GM21786 (cell line): Measurements from ENCODE around the gene ZNF638.

Source experiments
- ATAC-seq: cut with Tn5 transposase; IDR thresholded peaks from one replicate; pipeline ENCODE4 v1.9.1; 2021; ENCODE audit not compliant: unreplicated experiment

ZNF638 gene

DNA sequence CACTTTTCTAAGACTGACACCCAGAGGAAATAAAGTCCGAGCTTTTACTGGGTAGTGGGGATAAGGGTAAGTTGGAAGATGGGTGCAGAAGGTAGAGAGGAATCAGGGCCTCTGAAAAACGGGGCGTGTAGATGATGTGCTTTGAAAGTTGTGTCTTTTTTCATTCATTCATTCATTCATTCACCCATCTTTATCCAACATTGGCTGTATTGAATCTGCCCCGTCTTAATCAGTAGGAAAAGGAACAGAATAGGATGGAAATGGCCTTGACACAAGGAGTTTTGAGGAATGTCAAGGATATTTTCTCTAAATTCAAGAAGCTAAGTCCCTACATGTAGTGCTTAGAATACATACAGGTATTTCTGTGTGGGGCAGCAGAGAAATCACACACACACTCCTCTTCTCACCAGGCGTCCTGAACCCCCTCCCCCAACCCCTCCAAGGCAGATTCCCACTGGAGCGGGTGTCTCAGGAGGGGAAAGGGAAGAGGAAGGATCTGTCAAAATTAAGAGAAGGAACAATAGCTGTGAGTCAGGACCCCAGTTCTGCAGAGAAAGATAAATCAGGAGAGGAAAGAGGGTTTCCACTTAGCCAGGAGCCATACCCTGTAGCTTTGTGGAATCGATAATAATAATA, 135.7 kb downstream of the ZNF638 start:
- ATAC-seq, result no peak

DNA sequence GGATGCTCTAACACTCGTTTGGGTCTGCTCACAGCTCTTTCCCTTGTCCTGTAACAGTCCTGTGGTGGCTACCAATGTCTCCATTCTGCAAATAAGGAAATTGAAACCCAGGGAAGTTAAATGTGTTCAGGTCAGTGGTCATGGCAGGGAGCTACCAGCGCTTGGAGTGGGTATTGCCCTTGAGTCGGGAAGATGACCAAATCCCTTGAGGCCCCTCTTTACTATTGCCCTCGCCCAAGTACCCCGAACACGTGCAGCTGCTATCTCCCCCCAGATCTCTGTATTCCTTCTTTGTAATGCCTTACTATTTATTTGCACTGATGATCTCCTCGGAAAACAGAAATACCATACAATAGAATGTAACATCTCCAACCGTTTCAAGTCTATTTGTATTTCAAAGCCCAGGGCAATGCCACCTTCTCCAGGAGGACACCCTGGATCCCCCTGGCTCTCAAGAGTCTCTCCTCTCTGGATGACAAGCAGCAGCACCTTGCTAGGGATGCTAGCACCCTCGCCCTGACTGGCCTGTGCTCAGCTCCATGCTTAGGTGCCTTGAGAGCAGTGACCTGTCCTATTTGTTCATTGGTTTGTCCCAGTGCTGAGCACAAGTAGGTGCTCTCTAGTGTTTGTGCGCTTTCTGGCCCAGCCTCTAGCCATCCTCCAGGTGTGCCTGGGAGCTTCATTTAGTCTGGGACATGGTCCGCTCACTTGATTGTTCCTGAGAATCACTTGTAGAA, 136.9 kb downstream of the ZNF638 start:
- ATAC-seq, result no peak

DNA sequence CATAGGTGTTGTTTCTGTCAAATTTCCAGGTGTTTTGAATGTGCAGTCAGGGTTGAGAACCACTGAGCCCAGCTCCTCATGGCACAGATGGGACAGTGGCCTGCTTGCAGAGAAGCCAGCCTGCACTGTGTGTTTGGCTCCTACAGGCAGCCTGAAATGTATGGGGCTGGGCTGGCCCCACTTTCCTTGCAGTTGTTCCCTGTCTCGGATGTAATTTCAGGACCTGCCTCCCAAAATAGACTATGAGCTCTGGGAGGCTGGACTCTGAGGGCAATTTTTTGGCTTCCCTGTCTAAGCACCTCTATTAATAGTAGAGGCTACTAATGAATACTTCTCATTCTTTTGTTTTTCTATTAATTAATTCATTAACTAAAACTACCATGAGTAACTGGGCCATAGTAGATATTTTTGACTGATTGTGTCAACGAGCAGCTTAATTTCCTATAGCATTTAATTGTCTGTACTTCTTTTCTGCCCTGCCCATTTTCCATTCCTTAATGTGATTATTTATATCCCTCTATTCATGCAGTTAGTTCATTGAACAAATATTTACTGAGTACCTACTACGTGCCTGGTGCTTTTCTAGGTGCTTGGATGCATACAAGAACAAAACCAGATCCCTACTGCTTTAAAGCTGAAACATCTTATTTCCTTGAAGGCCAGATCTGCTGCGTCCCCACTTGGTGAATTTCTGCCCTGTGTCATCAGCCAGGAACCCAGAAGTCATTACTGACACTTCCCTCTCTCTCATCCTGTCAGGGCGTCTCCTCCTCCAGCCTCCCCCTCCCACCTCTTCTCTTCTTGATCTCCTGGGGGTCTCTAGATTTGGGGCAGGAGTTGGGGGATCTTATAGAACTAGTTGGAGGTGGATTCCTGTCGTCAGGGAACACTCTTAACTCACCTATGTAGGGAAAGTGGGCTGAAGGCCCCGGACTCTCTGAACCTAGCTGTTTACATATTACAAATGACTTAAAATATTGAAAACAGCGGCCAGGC, 138.1 kb downstream of the ZNF638 start:
- ATAC-seq, result no peak

DNA sequence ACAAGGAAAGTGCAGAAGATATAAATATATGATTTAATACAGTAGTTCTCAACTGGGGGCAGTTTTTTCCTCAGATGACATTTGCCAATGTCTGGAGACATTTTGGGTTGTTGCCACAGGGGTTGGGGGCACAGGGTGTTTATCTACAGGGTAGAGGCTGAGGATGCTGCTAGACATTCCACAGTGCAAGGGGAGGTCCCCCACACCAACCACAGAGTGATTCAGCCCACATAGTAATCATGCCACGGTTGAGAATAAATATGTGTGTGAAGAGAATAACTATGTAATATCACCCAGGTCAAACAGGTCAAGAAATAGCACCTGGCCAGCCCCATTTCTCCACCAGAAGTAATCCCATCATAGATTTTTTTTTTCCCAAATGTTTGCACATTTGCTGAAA, 139.7 kb downstream of the ZNF638 start:
- ATAC-seq, result no peak

DNA sequence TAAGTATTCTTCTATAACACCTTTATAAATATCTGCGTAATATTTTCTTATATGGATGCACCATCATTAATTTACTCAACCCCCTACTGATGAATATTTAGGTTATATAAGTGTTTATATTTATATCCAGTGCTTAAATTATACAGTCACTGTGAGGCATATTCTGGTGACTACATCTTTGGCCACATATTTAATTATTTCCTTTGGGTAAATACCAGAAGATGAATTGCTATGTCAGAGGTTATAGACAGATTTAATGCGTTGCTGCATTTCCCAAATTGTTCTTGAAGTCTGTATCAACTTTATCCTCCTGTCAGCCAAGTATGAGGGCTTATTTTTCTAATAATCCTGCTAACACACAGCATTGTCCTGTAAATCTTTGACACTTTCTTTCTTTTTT, 140.4 kb downstream of the ZNF638 start:
- ATAC-seq, result no peak

DNA sequence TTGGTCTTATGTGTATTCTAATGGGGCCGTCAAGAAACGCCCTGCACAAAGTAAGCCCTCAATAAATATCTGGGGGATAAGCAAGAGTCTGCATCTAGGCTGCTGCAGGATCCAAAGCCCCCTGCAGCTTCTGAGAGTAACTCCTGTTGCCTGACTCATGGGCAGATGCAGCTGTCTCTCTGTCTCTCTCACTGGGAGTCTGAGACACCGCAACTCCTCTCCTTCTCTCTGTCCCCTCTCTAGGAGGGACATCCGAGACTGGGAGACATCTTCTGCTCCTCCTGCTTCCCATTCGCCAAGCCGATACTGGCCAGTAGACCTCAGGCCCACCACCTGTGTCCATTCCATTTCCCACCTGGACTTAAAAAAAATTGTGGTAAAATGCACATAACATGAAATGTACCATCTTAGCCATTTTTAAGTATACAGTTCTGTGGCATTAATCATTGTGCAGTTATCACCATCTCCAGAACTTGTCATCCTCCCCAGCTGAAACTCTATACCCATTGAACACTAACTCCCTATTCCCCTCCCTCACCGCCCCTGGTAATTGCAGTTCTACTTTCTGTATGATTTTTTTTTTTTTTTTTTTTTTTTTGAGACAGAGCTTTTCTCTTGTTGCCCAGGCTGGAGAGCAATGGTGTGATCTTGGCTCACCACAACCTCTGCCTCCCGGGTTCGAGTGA, 141.9 kb downstream of the ZNF638 start:
- ATAC-seq, result no peak

DNA sequence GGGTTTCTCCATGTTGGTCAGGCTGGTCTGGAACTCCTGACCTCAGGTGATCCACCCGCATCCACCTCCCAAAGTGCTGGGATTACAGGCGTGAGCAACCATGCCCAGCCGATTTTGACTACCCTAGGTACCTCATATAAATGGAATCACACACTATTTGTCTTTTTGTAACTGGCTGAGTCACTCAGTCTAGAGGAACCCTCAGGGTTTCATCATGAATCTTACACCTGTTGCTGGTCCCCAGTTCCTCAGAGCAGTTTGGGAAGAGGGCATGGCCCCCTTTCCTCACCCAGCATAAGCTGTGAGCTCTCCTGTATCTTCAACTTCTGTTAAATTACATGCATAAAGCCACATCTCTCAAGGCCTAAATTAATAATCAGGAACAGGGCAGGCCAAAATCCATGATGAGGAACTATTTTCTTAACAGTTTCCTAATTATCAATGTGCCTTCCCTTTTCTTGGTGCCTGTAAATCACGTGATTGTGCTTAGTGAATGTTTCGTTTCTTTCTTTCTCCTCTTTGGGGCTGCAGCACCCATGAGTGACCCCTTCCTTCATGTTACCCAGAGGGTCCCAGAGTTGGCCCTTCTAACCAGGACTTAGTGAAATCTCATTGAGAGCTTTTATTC, 142.6 kb downstream of the ZNF638 start:
- ATAC-seq, result no peak

DNA sequence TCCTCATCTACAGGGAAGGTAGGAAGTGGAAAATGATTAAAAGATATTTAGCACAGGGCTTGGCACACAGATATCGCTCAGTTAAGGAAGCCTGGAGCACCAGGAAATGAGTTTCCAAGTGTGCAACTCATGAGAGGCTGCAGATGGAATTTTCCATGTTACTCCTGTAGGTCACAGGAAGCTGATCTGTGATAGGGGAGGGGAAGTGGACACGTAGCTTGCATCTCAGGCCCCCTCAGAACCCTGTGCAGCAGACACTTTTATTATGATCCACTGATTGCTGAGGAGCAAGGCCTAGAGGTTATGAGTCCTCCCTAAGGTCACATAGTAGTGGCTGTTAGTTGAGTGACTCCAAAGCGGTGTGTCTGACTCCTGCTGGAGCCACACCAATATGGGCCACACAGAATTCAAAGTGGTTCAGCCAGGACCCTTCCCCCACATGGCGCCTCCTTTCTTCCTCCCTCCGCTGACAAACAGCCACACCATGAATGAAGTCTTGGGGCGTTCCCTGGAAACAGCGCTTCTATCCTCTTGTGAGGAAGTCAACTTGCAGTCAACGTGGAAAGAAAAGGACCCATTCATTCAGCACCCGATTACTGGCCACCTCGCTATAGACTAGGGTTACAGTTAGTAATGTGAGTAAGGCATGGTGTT, 143.3 kb downstream of the ZNF638 start:
- no peak for ATAC-seq

DNA sequence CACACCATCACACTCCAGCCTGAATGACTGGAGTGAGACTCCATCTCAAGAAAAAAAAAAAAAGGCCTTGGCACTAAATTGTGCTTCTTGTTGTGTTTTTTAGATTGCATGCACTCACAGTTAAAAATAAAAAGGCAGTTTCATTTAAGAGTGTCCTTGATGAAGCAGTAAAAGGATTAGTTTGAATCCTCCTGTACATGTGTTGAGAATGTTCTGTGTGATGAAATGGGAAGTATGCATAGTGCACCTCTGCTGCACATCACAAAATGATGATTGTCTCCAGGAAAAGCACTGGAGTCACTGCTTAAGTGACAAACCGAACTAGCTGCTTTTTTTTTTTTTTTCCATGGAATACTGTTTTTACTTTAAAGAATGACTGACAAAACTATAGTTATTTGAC, 144.9 kb downstream of the ZNF638 start:
- no peak for ATAC-seq

DNA sequence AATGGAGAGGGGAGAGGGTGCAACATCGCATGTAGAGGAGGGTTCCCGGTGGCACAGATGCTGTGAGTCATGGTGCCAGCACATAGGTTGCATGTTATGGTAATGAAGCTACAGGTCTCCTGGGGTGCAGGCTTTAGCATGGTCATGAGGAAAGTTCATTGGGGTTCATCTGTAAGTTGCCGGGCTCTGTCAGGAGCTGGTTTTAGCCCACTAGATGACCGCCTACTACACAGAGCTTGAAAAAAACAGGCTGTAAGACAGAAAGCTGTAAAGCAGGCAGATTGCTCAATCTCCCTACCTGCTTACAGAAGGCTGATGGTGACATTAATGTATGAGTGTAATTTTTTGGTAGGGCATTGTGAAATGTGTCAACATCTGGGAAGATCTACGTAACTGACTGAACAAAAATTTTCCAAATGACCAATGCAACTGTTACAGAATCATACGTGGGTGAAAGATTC, 145.7 kb downstream of the ZNF638 start:
- ATAC-seq, result no peak

DNA sequence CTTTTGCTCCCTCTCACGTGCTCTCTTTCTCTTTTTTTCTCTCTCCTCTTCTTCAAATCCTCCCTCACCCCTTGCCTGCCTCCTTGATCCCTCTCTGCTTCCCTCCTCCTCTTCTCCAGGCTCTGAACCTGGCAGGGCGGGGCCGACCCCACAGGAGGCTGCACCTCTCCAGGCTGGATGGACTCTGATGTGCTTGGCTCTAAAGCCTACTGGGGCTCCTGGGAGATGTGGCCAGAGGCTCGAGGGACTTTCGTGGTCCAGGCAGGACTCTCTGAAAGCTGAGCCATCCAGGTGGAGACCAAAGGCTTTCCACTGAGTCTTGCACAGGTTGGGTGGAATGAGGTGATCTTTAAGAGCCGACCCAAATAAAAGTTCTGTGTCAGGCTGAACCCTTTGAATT, 147.2 kb downstream of the ZNF638 start:
- ATAC-seq, result no peak

DNA sequence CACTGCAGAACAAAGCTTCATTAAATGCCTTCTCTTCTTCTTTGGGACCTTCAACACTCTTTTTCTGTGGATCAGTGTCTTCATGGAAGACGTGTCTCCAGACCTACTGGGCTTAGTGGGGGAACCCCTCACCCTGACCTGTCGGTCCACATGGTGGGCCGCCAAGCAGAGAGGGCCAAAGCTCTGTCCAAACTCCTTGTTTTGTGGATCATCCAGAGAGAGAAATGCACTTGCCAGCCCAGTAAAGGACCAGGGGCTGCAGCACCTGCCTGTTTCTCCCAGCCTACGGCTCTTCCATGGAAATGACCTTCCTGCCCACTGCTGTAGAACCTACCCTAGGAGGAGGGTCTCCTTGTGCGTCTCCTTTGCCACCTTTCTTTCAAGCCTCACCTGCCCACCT, 147.7 kb downstream of the ZNF638 start:
- no peak for ATAC-seq

DNA sequence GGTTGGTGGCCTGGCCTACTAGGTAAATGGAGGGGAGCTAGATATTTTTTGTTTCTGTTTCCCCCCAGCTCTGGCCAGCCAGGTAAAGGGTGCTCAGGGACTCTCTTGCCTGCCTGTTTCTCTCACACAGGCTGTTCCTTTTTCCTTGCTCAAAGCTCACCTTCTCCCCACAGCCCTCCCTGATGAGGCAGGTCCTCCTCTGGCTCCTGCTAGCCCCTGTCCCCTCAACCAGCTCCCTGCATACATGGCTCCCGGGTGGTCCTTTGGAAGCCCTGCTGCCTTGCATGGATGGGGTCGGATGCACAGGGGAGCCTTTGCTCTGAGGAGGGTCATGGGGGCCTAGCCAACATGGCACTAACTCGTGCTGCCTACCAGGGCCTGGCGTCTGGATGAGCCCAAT, 149.5 kb downstream of the ZNF638 start:
- ATAC-seq, result no peak

DNA sequence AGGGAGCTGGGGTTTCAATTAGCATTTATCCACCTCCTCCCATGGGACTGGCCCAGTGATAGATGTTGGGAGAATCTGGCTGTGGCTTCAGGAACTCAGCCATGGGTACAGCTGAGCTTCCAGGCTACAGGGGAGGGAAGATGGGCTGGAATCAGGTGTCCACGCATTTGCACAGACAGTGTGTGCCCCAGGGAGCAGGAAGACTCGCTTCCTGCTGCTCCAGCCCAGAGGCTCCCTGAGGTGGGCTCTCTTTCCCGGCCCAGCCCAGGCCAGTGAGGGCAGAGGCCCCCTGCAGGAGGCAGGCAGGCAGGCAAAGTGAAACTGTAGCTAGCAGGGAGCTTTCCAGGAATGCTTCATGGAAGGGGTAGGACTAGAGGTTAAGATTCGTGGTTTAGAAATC, 150.5 kb downstream of the ZNF638 start:
- ATAC-seq, result no peak

DNA sequence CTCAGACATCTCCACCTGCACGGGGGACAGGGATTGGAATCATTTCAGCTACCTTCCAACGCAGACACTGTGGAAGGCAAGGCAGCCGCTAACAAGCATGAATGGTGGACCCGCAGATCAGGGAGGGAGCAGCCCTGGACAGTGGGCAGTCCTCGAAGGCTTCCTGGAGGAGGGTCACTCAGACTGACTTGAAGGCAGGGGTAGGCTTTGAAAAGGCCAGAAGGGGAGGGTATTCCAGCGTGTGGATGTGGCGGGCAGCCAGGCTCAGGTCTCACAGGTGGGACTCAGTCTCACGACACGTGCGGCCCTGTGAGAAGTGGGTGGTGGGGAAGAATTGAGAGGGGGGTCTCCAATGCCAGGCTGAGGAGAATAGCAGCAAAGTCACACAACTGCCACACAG, 151.7 kb downstream of the ZNF638 start:
- no peak for ATAC-seq

DNA sequence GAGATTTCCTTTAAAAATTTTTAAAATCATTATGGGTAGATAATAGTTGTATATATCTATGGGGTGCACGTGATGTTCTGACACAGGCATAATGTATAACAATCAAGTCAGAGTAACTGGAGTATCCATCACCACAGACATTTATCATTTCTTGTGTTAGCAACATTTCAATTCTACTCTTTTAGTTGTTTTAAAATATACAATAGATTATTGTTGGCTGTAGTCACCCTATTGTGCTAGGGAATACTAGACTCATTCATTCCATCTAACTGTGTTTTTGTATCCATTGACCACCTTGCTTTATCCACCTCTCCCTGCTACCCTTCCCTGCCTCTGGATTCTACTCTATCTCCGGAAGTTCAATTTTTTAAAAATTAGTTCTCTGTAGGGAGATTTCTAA, 152.8 kb downstream of the ZNF638 start:
- ATAC-seq, result no peak
